Bronchial epithelial cell (primary cell): ENCODE results near the gene TMEM72. TPM values are rescaled to one million over a fixed set of nuclear protein-coding genes. Genes with fewer than 3 reads are reported as not detected.

ENCODE experiments used
- DNase-seq: peaks from one replicate; pipeline ENCODE4 v3.0.0-alpha.2; 2010; ENCODE audit warnings: low read depth
- FAIRE-seq: peaks from 2 replicates; lab custom pipeline; 2011; peaks lifted over from hg19 to GRCh38; lab: Jason Lieb, UNC
- H3K27me3 ChIP-seq: 2 replicates; pipeline ENCODE4 v1.5.1; 2011; ENCODE audit warnings: low read length; ENCODE audit not compliant: control insufficient read depth, insufficient read depth
- H3K36me3 ChIP-seq: 2 replicates; pipeline ENCODE4 v1.5.1; 2011; ENCODE audit warnings: low read length; ENCODE audit not compliant: control insufficient read depth, insufficient read depth
- H3K4me3 ChIP-seq: 2 replicates; pipeline ENCODE4 v1.5.1; 2011; ENCODE audit warnings: mild to moderate bottlenecking, low read depth, low read length, control low read depth
- total RNA-seq: library from RNA; depleted of rRNA; stranded (reverse); fragments of >200 nt; gene quantifications from 2 replicates; pipeline ENCODE4 v1.2.1, GENCODE V29; 2014
- TF ChIP-seq, protein P1 (sequence below): IDR thresholded peaks from 2 replicates; pipeline ENCODE4 v1.5.1; 2011; ENCODE audit warnings: mild to moderate bottlenecking, moderate library complexity, low read length, control low read depth, inconsistent platforms; ENCODE audit not compliant: insufficient read depth, severe bottlenecking

The TMEM72 gene
- total RNA-seq, 1 donor from 2014 or later: not detected

DNA sequence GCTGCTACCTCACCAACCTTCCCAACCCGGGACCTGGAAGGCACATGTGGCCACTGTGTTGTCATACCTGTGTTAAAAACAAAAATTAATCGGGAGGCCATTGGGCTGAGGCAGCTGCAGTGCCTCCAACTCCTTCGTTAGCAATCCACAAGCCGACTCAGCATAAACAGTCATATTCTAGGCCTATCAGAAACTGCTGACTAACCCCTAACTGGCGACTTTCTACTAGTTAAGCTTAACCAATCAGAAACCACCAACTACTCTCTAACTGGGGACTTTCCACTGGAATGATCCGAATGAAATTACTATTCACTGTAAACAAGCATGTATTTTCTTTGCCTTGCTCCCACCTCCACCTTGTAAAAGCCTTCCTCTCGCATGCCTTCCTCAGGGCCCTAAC lies 14.1 kb upstream of the TMEM72 start:
- Histone ChIP-seq H3K27me3 (no peaks in the 10 kb centered on the region), H3K4me3 (no peak overlapping the region), H3K36me3 (no peaks in the 10 kb centered on the region)
- FAIRE-seq (no peak), DNase-seq (no peak)
- TF ChIP-seq, protein P1, sequence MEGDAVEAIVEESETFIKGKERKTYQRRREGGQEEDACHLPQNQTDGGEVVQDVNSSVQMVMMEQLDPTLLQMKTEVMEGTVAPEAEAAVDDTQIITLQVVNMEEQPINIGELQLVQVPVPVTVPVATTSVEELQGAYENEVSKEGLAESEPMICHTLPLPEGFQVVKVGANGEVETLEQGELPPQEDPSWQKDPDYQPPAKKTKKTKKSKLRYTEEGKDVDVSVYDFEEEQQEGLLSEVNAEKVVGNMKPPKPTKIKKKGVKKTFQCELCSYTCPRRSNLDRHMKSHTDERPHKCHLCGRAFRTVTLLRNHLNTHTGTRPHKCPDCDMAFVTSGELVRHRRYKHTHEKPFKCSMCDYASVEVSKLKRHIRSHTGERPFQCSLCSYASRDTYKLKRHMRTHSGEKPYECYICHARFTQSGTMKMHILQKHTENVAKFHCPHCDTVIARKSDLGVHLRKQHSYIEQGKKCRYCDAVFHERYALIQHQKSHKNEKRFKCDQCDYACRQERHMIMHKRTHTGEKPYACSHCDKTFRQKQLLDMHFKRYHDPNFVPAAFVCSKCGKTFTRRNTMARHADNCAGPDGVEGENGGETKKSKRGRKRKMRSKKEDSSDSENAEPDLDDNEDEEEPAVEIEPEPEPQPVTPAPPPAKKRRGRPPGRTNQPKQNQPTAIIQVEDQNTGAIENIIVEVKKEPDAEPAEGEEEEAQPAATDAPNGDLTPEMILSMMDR: no peak

DNA sequence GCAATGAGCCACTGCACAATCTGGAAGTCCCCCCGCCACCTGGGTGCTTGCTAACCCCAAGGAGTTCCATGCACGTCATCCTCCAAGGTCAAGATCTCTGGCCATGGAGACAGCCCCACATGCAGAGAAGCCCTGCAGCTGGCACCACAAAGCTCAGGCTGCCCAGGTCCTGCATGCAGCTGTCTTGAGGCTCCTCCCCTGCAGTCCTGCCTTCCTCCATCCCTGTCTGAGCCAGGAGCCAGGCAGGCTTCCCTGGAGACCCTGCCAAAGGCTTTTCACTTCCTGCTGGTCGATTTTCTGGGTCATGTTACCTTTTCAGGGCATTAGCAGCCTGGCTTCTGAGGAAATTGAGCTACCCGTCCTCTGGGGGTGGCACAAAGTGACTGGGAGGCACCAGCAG lies 12.5 kb upstream of the TMEM72 start:
- no peaks in the 10 kb centered on the region for H3K27me3 ChIP-seq
- no peaks in the 10 kb centered on the region for H3K36me3 ChIP-seq
- no peak overlapping the region for H3K4me3 ChIP-seq
- DNase-seq (no peak), FAIRE-seq (no peak)
- TF ChIP-seq, protein P1: no peak

DNA sequence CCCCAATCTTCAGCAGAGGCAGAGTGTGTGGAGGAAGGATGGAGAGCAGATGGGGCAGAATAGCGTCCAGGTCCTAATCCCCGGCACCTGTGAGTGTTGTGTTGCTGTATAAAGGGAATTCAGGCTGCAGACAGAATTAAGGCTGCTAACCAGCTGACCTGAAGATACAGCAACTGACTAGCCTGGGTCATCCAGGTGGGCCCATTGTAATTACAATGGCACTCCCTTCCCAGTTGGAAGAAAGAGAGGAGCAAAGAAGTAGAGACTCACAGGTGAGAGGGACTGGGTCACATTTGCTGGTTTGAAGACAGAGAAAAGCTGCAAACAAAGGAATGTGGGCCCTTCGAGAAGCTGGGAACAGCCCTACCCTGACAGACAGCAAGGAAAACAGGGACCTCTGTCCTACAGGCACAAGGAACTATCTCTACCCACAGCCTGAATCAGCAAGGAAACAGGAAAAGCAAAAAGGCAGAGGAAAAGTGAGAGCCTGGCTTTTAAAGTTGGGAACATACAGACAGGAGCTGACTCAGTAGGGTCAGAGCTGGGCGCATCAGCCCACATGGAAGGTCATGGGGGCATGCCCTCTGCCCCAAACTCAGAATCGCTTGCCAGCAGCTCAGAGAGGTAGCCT lies 11.6 kb upstream of the TMEM72 start:
- FAIRE-seq (no peak), DNase-seq (no peak)
- Histone ChIP-seq H3K4me3 (no peak overlapping the region), H3K27me3 (no peaks in the 10 kb centered on the region), H3K36me3 (no peaks in the 10 kb centered on the region)
- TF ChIP-seq, protein P1: no peak

DNA sequence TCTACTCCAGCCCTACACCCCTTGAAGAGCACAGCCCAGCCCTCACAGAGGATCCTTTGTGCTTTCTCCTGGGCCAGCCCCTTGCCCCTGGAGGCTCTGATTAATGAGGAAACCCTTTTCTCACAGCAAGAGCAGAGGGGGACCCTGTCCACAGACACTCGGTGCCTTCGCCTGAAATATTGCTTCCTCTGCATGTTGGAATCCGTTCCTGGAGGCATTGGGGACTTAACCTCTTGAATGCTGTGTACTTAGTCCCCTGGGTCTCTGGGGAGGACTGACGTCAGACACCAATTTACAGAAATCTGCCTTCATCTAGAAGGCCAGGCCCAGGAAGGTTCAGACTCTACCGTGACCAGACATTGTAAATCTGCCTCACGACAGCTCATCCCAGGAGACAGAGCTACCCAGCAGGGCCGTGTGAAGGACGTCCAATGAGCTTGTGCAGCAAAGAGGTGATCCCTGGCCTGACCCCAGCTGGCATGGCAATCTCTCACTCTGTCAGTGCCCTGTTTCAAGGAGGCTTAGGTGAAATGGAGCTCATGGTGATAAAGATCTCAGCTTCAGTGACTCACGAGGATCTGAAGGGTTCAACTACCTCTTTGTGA lies 8.1 kb upstream of the TMEM72 start:
- no peak overlapping the region for H3K4me3 ChIP-seq
- DNase-seq: no peak
- no peaks in the 10 kb centered on the region for H3K36me3 ChIP-seq
- TF ChIP-seq, protein P1: no peak
- no peaks in the 10 kb centered on the region for H3K27me3 ChIP-seq
- no peak for FAIRE-seq

DNA sequence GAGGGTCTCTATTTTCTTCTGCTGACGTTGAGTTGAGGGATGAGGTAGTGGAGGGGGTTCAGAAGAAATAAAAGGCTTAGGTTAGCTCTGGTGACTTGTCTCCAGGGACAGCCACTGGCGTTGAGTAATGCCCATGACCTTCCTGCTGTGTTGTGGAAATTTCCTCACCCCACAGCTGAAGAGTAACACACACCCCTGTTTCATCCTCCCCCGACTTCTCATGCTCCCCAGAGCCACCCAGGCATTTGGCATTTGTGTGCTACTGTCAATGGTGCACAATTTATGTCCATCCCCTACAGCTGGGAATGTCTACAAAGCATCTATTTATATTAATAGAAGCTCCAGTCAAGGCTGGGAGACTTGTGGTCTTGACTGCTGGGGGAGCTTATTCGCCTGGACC lies 4.7 kb upstream of the TMEM72 start:
- no peaks in the 10 kb centered on the region for H3K27me3 ChIP-seq
- DNase-seq (no peak), FAIRE-seq (no peak)
- TF ChIP-seq, protein P1: no peak
- H3K4me3 ChIP-seq: no peak overlapping the region
- no peaks in the 10 kb centered on the region for H3K36me3 ChIP-seq

DNA sequence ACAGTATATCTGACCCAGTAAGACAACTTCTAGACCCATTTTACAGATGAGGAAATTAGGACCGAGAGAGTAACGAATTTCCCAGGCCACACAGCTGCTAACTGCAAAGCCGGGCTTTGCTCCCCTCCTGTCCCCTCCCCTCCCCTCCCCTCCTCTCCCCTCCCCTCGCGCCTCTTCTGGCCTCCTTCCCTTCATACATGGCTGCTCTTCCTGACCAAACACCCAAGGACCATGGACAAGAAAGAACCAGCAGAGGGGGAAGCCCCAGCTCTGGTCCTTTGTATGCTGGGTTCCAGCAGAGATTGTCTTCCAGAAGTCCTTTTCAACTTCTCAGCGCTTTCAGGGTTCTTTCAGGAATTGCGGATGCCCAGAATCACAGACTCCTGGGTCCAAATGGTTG lies 3.6 kb upstream of the TMEM72 start:
- H3K27me3 ChIP-seq: no peaks in the 10 kb centered on the region
- FAIRE-seq: no peak
- no peak for DNase-seq
- H3K36me3 ChIP-seq: no peaks in the 10 kb centered on the region
- TF ChIP-seq, protein P1: no peak
- no peak overlapping the region for H3K4me3 ChIP-seq
